HepG2 (cell line): ENCODE results near the gene EOGT. TPM values are rescaled to one million over a fixed set of nuclear protein-coding genes. Genes with fewer than 3 reads are reported as not detected.

Experiments used
- ATAC-seq: fragments of 200-7000 bp; cut with Tn5 transposase; 3 replicates; pipeline ENCODE4 v1.9.1; 2020; ENCODE audit warnings: mild to moderate bottlenecking, moderate library complexity
- BruUV-seq: library from RNA; stranded (reverse); fragments of 400-500 nt; replicated peaks from 2 replicates; lab custom pipeline; 2021; lab: Mats Ljungman, UMichigan
- CTCF ChIA-PET: fragments of 300-600 bp; formaldehyde crosslinking; extraction: SDS; loops from one replicate; lab custom pipeline; 2021; ENCODE audit warnings: low total read pairs, inconsistent platforms, low intra/inter-chr PET ratio; lab: Yijun Ruan, JAX
- POLR2A ChIA-PET: fragments of 350-600 bp; sonication (Branson Sonifier 250); formaldehyde crosslinking; loops from one replicate; lab custom pipeline; 2020; ENCODE audit warnings: antibody characterized with exemption, inconsistent platforms; lab: Yijun Ruan, JAX
- DNase-seq: peaks from one replicate; pipeline ENCODE4 v3.0.0-alpha.2; 2015; ENCODE audit warnings: low spot score
- FAIRE-seq: peaks from 3 replicates; lab custom pipeline; 2011; peaks lifted over from hg19 to GRCh38; lab: Jason Lieb, UNC
- H2AFZ ChIP-seq: one replicate; pipeline ENCODE4 v1.6.1; 2011; ENCODE audit warnings: low read length, inconsistent platforms
- H3K27ac ChIP-seq: fragments of 300-600 bp; 3 replicates; pipeline ENCODE4 v1.8.0; 2011; ENCODE audit warnings: mixed run types, mild to moderate bottlenecking, mixed read lengths, low read length, inconsistent platforms; ENCODE audit not compliant: insufficient read depth; ENCODE audit errors: extremely low read length
- H3K27me3 ChIP-seq, 2 experiments: fragments of 200-600 bp in 1 of 2; 2 replicates in 1 of 2; 3 replicates in 1 of 2; pipeline versions ENCODE4 v1.6.0 to v1.8.0; 2011; ENCODE audit warnings: low read length in 2 of 2, mild to moderate bottlenecking in 2 of 2, moderate library complexity in 2 of 2, inconsistent platforms in 1 of 2; ENCODE audit not compliant: insufficient read depth in 2 of 2, control insufficient read depth in 1 of 2
- H3K36me3 ChIP-seq, 2 experiments: fragments of 200-600 bp in 1 of 2; replicated peaks in 1 of 2; 2 replicates in 1 of 2; 3 replicates in 1 of 2; pipeline versions ENCODE4 v1.5.1 to v1.8.0; 2011; ENCODE audit warnings: low read length in 2 of 2, inconsistent platforms in 1 of 2; ENCODE audit not compliant: insufficient read depth in 2 of 2, control insufficient read depth in 1 of 2
- H3K4me1 ChIP-seq: 2 replicates; pipeline ENCODE4 v1.5.1; 2012; ENCODE audit warnings: low read length, inconsistent platforms; ENCODE audit not compliant: insufficient read depth
- H3K4me2 ChIP-seq: 2 replicates; pipeline ENCODE4 v1.6.0; 2011; ENCODE audit warnings: low read depth, low read length, inconsistent platforms
- H3K4me3 ChIP-seq, 3 experiments: fragments of 200-600 bp in 1 of 3; sonication (generic), shearing (Covaris generic) in 1 of 3; replicated peaks in 1 of 3; 2 replicates each; pipeline ENCODE4 v1.5.1; 2011 to 2016; ENCODE audit warnings: low read length in 3 of 3, inconsistent platforms in 2 of 3, low read depth in 2 of 3, mild to moderate bottlenecking in 2 of 3, control low read depth in 1 of 3, mixed read lengths in 1 of 3; ENCODE audit not compliant: insufficient read depth in 1 of 3
- H3K79me2 ChIP-seq: one replicate; pipeline ENCODE4 v1.6.1; 2011; ENCODE audit warnings: low read length, inconsistent platforms; ENCODE audit not compliant: insufficient read depth
- H3K9ac ChIP-seq: 2 replicates; pipeline ENCODE4 v1.6.0; 2011; ENCODE audit warnings: mild to moderate bottlenecking, low read depth, low read length, inconsistent platforms; ENCODE audit not compliant: insufficient read depth
- H3K9me3 ChIP-seq: 2 replicates; pipeline ENCODE4 v1.5.1; 2012; ENCODE audit warnings: mild to moderate bottlenecking, low read length
- H4K20me1 ChIP-seq: 2 replicates; pipeline ENCODE4 v1.6.0; 2011; ENCODE audit warnings: inconsistent platforms, mild to moderate bottlenecking, low read length, moderate library complexity; ENCODE audit not compliant: insufficient read depth
- ELF3 ChIP-seq: IDR thresholded peaks from 2 replicates; pipeline ENCODE4 v1.6.1; 2016; ENCODE audit warnings: missing genetic modification reagents, missing compliant biosample characterization
- ETS1 ChIP-seq: sonication (generic); formaldehyde crosslinking; IDR thresholded peaks from 2 replicates; pipeline ENCODE4 v1.4.0; 2020; ENCODE audit warnings: missing genetic modification reagents
- HNF1B ChIP-seq: sonication (generic); formaldehyde crosslinking; IDR thresholded peaks from 2 replicates; pipeline ENCODE4 v1.5.1; 2020; ENCODE audit warnings: mild to moderate bottlenecking, moderate library complexity, missing genetic modification reagents
- KDM1A ChIP-seq: IDR thresholded peaks from 2 replicates; pipeline ENCODE4 v1.6.1; 2016; ENCODE audit warnings: missing compliant biosample characterization
- NR2F6 ChIP-seq, 2 experiments: IDR thresholded peaks; 2 replicates each; pipeline ENCODE4 v1.6.1; 2016; ENCODE audit warnings: antibody characterized with exemption in 1 of 2, mild to moderate bottlenecking in 1 of 2
- POLR2G ChIP-seq: fragments of 200-400 bp; formaldehyde crosslinking; IDR thresholded peaks from 2 replicates; pipeline ENCODE4 v1.6.1; 2018; ENCODE audit warnings: mild to moderate bottlenecking, low read depth, low read length, moderate library complexity
- SALL1 ChIP-seq: sonication (generic); formaldehyde crosslinking; IDR thresholded peaks from 2 replicates; pipeline ENCODE4 v1.8.0; 2022; ENCODE audit warnings: mild to moderate bottlenecking, missing genetic modification reagents
- SKI ChIP-seq: fragments of 450-650 bp; IDR thresholded peaks from one replicate; pipeline ENCODE4 v1.6.1; 2018; ENCODE audit warnings: mild to moderate bottlenecking; ENCODE audit not compliant: partially characterized antibody
- SP5 ChIP-seq: IDR thresholded peaks from 2 replicates; pipeline ENCODE4 v1.6.1; 2016; ENCODE audit warnings: low read depth, borderline replicate concordance
- U2AF1 ChIP-seq: fragments of 200-400 bp; formaldehyde crosslinking; optimal IDR thresholded peaks from 2 replicates; pipeline ENCODE3; 2017; ENCODE audit warnings: mild to moderate bottlenecking, low read depth, low read length
- ZBTB20 ChIP-seq: sonication (generic); formaldehyde crosslinking; IDR thresholded peaks from 2 replicates; pipeline ENCODE4 v1.8.1; 2023; ENCODE audit warnings: missing genetic modification reagents, low read depth, mild to moderate bottlenecking, borderline replicate concordance
- ZBTB38 ChIP-seq: sonication (generic); formaldehyde crosslinking; IDR thresholded peaks from 2 replicates; pipeline ENCODE4 v1.5.1; 2020; ENCODE audit warnings: mild to moderate bottlenecking, missing genetic modification reagents
- ZMYM4 ChIP-seq: sonication (generic); formaldehyde crosslinking; IDR thresholded peaks from 2 replicates; pipeline ENCODE4 v1.8.1; 2023; ENCODE audit warnings: mild to moderate bottlenecking, missing genetic modification reagents
- ZNF451 ChIP-seq: sonication (generic); formaldehyde crosslinking; IDR thresholded peaks from 2 replicates; pipeline ENCODE4 v1.5.0; 2020; ENCODE audit warnings: mild to moderate bottlenecking, missing genetic modification reagents
- ZNF550 ChIP-seq: sonication (generic); formaldehyde crosslinking; IDR thresholded peaks from 2 replicates; pipeline ENCODE4 v1.4.0; 2020; ENCODE audit warnings: mild to moderate bottlenecking, missing genetic modification reagents, borderline replicate concordance
- ZNF776 ChIP-seq: sonication (generic); formaldehyde crosslinking; IDR thresholded peaks from 2 replicates; pipeline ENCODE4 v1.4.0; 2020; ENCODE audit warnings: mild to moderate bottlenecking, missing genetic modification reagents
- WGBS: methylation state at CpG from one replicate; pipeline ENCODE4 v1.1.6; 2017; ENCODE audit warnings: low lambda C conversion rate; 5-methylcytosine and 5-hydroxymethylcytosine counted together
- in situ Hi-C: cut with HindIII; loops from 2 replicates; pipeline ENCODE4 v1.10.0; 2017; ENCODE audit warnings: low pct_unique_long_range_greater_than_20kb; ENCODE audit not compliant: extremely low pct_ligation_motif_present
- intact Hi-C: fragments of 100-400 bp; cut with micrococcal nuclease; formaldehyde crosslinking; loops from one replicate; pipeline ENCODE4 v1.10.0; 2022; ENCODE audit not compliant: unreplicated experiment
- polyA plus RNA-seq, 8 experiments: library from polyadenylated mRNA; depleted of rRNA in 3 of 8; stranded (reverse) in 7 of 8; unstranded in 1 of 8; fragments of >200 nt; fragmentation: Illumina TruSeq in 4 of 8; extraction: Trizol in 4 of 8; gene quantifications; 2 replicates each; pipeline versions ENCODE4 v1.2.1 to v1.2.3, GENCODE V29; 2011 to 2016; ENCODE audit warnings: low read depth in 4 of 8, missing spikeins in 1 of 8, mixed read lengths in 1 of 8; ENCODE audit not compliant: insufficient read depth in 1 of 8
- total RNA-seq, 5 experiments: library from RNA; depleted of rRNA; stranded (reverse); fragments of >200 nt; fragmentation: Illumina TruSeq; extraction: Trizol; gene quantifications; 2 replicates each; pipeline ENCODE4 v1.2.3, GENCODE V29; 2016; ENCODE audit warnings: low read depth in 1 of 5

EOGT gene
- total and polyA plus RNA-seq, 2 of the 13 experiments (the other 11 are each of a cell fraction or from before 2014, with no cell fraction given) = 4.5 to 18.6 TPM

- Histone ChIP-seq H3K27me3 (peaks cover 0 to 13% of the 10 kb centered on the region in 2 experiments; a peak in 2 of 5 replicates), H3K4me1 (no peaks in the 10 kb centered on the region), H3K4me3 (no peak overlapping the region), H2AFZ (no peak overlapping the region), H3K4me2 (no peak overlapping the region), H3K9ac (no peak overlapping the region), H3K27ac (no peak overlapping the region), H3K9me3 (no peaks in the 10 kb centered on the region), H3K79me2 (no peaks in the 10 kb centered on the region), H3K36me3 (peaks cover 3 to 25% of the 10 kb centered on the region in 2 experiments; a peak in 2 of 5 replicates), H4K20me1 (no peaks in the 10 kb centered on the region)
- ChIA-PET CTCF (no interaction called here), POLR2A (no interaction called here)
- no TSS peak for BruUV-seq
- intact Hi-C loops (loop anchor here (5.0 kb wide), 1 partner anchor 1592 kb away; no protein-coding TSS in a partner anchor), in situ Hi-C loops (loop anchor here (5.0 kb wide), 1 partner anchor 82 kb away; no protein-coding TSS in a partner anchor)
- WGBS = 77% methylated on average over 5 of the region's 5 CpGs
- ATAC-seq = no peak
- TF ChIP-seq SALL1 (CRISPR knock-in tag) (no peak), NR2F6 (IDR thresholded peaks at IDR 0.05) (no peak), NR2F6 (CRISPR knock-in tag; IDR thresholded peaks at IDR 0.05) (no peak), ZBTB38 (CRISPR knock-in tag) (no peak), ZNF550 (CRISPR knock-in tag) (no peak), HNF1B (no peak), ETS1 (no peak), ELF3 (no peak), ZMYM4 (CRISPR knock-in tag) (no peak), U2AF1 (no peak), SP5 (CRISPR knock-in tag) (no peak), KDM1A (CRISPR knock-in tag) (no peak), ZNF776 (CRISPR knock-in tag) (no peak), ZNF451 (no peak), ZBTB20 (no peak), POLR2G (no peak), SKI (no peak)
- no peak for FAIRE-seq
- no peak for DNase-seq
Observed at GRCh38 chr3:68974711-68975110, 38.8 kb downstream of the EOGT start.
